DMS 273 (cell line): Measurements from ENCODE around the gene SPACA6.
"Not testable (repeated sequence)": the region's sequence is repeated elsewhere in the genome, so short reads cannot be mapped to it uniquely, and the experiment has no call there.

Experiments used
- DNase-seq: peaks from one replicate; lab custom pipeline; 2025; ENCODE audit not compliant: unreplicated experiment; lab: John Stamatoyannopoulos, UW

The SPACA6 gene

GRCh38 chr19:51733742-51734522 is 40.8 kb downstream of the SPACA6 start:
- no peak for DNase-seq

DNA sequence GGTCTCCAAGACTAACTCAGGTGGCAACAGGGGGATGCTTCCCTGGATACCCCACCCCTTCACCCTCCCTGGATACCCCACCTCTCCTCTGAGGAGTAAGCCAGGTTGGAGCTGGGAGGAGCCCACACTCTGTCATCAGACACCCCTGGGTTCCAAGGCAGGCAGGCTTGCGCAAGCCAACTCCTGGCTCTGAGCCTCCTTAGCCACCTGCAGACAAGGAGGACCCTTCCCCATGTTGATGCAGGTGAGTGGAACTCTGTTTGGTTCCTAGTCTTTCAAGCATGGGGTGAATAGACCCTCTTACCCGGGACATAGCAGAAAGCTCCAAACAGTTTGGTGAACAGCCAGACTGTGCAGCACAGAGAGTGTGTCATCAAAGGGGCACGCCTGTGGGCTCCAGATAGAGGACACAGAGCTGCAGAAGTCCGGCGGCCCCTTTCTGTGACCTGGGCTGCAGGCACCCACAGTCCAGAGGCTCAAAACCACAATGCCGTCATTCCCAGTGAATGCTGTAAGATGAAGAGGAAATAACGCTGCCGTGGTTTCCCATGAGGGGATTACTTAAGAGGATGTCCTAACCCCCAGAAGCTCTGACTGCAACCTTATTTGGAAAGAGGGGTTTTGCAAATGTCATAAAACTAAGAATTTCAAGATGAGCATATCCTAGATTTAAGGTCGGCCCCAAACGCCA is 42.8 kb downstream of the SPACA6 start:
- no peak for DNase-seq

DNA sequence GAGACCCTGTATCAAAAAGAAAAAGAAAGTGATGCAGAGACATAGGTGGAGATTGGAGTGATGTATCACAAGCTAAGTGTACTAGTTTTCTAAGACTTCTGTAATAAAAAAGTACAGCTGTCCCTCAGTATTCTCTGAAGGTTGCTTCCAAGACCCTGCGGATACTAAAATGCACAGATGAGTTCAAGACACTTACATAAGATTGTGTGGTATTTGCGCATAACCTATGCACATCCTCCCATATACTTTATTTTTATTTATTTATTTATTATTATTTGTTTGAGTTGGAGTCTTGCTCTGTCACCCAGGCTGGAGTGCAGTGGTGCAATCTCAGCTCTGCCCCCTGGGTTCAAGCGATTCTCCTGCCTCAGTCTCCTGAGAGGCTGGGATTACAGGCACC is 44.3 kb downstream of the SPACA6 start:
- no peak for DNase-seq

- no peak for DNase-seq
Measured at GRCh38 chr19:51737924-51738323, 44.8 kb downstream of the SPACA6 start.

- not testable (repeated sequence) for DNase-seq
Measured at GRCh38 chr19:51738523-51738922, 45.4 kb downstream of the SPACA6 start.

DNA sequence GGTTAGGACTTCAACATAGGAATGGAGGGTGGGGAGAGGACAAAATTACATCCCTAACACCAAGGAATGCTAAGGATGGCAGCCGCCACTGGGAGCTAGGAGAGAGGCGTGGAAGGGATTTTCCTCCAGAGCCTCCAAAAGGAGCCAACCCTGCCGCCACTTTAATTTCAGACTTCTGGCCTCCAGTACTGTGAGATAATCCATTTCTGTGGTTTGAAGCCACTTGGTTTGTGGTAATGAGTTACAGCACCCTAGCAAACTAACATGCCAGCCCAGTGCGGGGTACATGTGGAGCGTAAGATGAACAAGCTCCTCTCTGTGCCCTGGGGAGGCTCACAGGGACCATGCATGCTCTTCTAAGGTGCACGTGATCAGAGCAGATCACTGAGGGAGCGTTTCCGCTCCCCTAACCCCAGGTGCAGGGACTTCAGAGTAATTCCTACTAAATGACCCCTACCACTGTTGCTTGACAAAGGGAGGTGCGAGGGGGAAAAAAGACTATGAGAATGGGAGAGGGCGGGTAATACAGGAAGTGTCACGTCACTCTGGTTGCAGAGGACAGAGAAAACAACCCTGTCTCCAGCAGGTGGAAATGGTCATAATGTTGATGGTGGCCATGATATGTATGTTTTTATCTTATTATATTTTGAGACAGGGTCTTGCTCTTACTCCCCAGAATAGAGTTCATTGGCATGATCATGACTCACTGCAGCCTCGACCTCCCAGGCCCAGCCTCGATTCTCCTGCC is 46.5 kb downstream of the SPACA6 start:
- no peak for DNase-seq

DNA sequence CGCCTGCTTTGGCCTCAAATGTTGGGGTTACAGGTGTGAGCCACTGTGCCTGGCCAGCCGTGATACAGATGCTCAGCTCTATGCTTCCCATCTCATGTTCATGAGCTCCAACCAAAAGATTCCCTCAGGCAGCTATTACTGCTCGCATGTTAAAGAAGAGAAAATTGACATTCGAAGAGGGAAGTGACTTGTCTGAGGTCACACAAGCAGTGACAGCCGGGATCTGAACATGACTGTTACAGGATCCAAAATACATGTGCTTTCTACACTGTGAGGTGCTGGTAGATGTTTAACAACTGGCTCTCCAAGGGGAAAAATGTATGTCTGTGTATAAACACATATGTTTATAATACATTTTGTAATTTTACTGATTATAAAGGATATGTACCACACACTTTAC is 47.2 kb downstream of the SPACA6 start:
- no peak for DNase-seq

GRCh38 chr19:51742789-51743188 is 49.7 kb downstream of the SPACA6 start:
- no peak for DNase-seq

DNA sequence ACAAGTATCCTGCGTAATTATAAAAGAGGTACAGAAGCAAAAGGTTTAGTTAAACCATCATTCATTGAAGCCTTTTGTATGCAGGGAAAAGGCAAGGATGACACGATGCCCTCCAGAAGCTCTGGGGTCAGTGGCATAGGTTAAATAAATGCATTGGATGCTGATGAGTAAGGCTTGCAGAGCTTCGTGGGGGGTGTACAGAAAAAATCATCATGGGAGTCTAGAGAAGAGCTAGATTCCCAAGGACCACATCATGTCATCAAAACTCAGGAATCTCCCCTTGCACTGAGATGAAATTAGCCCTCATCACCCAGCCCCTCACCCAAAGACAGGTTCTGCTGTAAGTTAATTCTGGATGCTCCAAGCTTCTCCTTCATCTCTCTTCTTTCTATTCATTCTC is 50.3 kb downstream of the SPACA6 start:
- no peak for DNase-seq

DNA sequence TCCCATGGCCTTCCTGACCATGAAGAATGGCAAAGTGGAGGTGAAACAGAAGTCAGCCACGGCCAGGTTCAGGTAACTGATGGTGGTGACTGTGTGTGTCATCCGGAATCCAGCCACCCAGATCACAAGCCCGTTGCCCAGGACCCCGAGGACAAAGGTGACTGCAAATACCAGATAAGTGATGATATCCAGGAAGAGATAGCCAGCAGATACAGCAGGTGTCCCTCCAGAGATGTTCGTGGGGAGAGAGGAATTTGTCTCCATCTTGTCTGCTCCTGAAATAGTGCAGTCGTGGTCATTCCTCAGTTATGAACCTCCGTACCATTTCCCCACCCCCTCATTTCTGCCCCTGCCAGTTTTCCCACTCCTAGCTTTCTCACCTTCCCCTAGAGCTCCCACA is 53.6 kb downstream of the SPACA6 start:
- DNase-seq, result no peak

DNA sequence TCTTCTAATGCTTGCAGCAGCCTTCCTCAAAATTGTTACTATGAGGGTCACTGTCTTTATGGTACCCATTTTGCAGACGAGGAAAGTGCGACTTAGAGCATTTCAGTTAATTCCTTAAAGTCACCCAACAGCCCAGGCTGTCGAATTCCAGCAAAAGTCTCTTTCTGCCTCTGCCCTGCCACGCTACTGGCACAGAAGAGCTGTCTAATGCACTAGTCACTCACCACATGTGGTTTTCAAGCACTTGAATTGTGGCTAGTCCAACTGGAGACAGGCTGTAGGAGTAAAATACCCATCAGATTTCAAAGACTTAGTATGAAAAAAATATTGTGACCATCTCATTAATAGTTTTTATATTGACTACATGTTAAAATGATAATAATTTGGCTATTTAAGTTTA is 56.8 kb downstream of the SPACA6 start:
- DNase-seq, result no peak

DNA sequence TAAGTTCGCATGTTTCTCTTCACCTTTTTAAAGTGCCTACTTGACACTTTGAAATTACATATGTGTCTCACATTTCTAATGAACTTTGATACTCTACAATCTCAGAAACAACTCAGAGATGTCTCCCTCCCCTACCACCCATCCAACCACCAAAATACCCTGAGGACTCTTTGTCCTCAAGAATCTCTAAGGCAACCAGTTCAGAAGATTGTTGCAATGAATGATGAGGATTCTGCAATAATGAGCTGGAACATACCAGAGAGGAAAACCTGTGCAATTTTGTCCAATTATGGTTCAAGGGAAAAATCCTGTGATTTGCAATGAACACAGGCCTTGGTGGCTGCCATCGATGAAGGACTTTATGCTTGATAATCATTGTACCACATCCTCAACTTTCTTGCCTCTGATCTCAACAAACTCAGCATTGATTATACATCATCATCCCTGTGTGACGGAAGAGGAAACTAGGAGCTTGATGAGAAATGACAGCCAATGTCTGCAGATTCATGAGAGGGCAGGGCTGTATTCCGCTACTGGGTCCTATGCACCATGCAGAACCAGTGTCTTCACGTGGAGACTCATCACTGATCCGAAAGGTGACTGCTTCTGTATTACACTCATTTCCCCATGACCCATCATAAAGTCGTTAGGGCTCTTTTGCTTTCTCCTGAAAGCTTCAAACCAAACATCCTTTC is 57.4 kb downstream of the SPACA6 start:
- DNase-seq, result no peak

DNA sequence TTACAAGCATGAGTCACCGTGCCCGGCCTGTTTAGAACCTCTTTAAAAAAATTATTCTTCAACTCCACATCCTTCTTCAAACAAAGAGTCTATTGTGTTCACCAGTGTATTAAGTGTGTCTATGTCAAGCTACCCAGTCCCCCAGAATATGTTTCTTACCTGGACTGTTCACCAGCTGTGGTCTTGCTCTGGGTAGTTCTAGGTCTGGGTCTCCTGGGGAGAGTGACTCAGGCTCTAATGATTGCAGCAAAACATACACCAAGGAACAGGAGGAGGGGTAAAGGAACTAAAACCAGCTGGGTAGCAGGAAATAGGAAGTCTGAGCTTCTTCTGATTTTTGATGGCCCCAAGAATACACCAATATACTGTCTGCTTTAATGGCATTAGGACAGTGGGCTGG is 58.5 kb downstream of the SPACA6 start, which contains the start of gene FPR1:
Gene FPR1 (minus strand): TSS at position 224 of the 400 bp plus-strand sequence. CDS start 4,884 bp downstream, outside the sequence.
- DNase-seq, result no peak

GRCh38 chr19:51754109-51754508 is 61.0 kb downstream of the SPACA6 start:
- DNase-seq, result no peak

DNA sequence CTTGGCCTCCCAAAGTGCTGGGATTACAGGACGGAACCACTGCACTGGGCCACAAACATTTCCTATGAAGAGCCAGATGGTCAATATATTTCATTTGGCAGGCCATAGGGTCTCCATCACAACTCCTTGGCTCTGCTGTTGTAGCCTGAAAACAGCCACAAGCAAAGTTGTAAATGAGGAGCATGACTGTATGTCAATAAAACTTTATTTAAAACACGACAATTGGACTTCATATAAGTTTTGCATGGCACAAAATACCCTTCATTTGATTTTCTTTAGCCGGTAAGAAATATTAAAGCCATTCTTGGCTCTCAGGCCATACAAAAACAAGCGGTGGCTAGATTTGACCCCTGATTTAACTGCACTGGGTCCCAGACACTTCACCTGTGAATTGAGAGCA is 61.6 kb downstream of the SPACA6 start:
- no peak for DNase-seq
